IPS-18a (cell line): ENCODE results near the gene UTS2R.

Experiments
- H3K27ac ChIP-seq: one replicate; pipeline ENCODE4 v1.5.1; 2013; ENCODE audit warnings: low read length
- H3K27me3 ChIP-seq: one replicate; pipeline ENCODE4 v1.6.1; 2013; ENCODE audit warnings: mild to moderate bottlenecking, low read length; ENCODE audit not compliant: control insufficient read depth, insufficient read depth
- H3K36me3 ChIP-seq: one replicate; pipeline ENCODE4 v1.6.1; 2013; ENCODE audit warnings: low read depth, low read length; ENCODE audit not compliant: control insufficient read depth
- H3K4me1 ChIP-seq: one replicate; pipeline ENCODE4 v1.6.1; 2013; ENCODE audit warnings: low read depth, low read length; ENCODE audit not compliant: control insufficient read depth
- H3K4me3 ChIP-seq: one replicate; pipeline ENCODE4 v1.5.1; 2013; ENCODE audit warnings: low read length
- H3K9ac ChIP-seq: one replicate; pipeline ENCODE4 v1.6.1; 2013; ENCODE audit warnings: mild to moderate bottlenecking, low read length, moderate library complexity
- H3K9me3 ChIP-seq: one replicate; pipeline ENCODE4 v1.6.1; 2013; ENCODE audit warnings: low read depth, low read length; ENCODE audit not compliant: control insufficient read depth

UTS2R gene

GRCh38 chr17:82328994-82329507, 42.5 kb upstream of the UTS2R start:
- Histone ChIP-seq H3K36me3 (no peaks in the 10 kb centered on the region), H3K27me3 (peaks cover 41% of the 10 kb centered on the region), H3K9ac (no peak overlapping the region), H3K4me1 (peaks cover 15% of the 10 kb centered on the region), H3K4me3 (no peak overlapping the region), H3K9me3 (no peaks in the 10 kb centered on the region), H3K27ac (no peak overlapping the region)

- Histone ChIP-seq H3K9ac (no peak overlapping the region), H3K36me3 (no peaks in the 10 kb centered on the region), H3K4me1 (peaks cover 15% of the 10 kb centered on the region), H3K27me3 (peaks cover 48% of the 10 kb centered on the region), H3K4me3 (no peak overlapping the region), H3K9me3 (no peaks in the 10 kb centered on the region), H3K27ac (no peak overlapping the region)
Measured at GRCh38 chr17:82329683-82330321, 41.8 kb upstream of the UTS2R start.

GRCh38 chr17:82330322-82331239, 41.0 kb upstream of the UTS2R start:
- Histone ChIP-seq H3K27me3 (peaks cover 56% of the 10 kb centered on the region), H3K27ac (no peak overlapping the region), H3K9ac (no peak overlapping the region), H3K36me3 (no peaks in the 10 kb centered on the region), H3K4me1 (peaks cover 15% of the 10 kb centered on the region), H3K4me3 (no peak overlapping the region), H3K9me3 (no peaks in the 10 kb centered on the region)

- no peak overlapping the region for H3K4me3 ChIP-seq
- H3K27ac ChIP-seq = no peak overlapping the region
- peaks cover 15% of the 10 kb centered on the region for H3K4me1 ChIP-seq
- no peaks in the 10 kb centered on the region for H3K9me3 ChIP-seq
- peaks cover 64% of the 10 kb centered on the region for H3K27me3 ChIP-seq
- H3K36me3 ChIP-seq = no peaks in the 10 kb centered on the region
- H3K9ac ChIP-seq = no peak overlapping the region
Measured at GRCh38 chr17:82331345-82331939, 40.1 kb upstream of the UTS2R start.

DNA sequence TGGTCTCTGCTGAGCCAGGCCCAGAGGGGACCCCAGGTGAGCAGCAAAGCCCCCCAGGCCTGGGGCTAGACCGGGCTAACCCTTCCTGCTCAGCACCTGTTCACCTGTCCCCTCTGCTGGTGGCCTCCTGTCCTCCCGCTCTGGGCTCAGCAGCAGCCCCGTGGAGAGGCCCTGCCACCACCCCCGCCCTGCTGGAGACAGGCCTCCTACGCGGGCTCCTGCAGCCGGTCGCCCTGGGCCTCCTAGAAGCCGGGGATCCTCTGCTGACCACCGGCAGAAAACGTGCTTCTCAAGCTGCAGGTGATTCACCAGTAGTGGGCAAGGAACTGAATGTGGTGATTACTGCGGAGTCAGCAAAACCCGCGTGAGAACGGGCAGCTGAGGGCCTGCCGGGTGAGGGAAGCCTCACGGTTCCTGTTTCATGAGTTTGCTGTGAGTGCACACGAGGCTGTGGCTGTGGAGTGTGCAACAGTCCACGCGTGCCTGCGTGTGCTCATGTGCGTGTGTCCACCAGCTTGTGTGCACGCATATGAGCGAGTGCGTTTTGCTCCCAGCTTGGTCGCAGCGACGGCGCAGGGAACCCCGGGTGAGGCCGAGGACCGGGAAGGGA, 38.8 kb upstream of the UTS2R start:
- no peak overlapping the region for H3K27ac ChIP-seq

DNA sequence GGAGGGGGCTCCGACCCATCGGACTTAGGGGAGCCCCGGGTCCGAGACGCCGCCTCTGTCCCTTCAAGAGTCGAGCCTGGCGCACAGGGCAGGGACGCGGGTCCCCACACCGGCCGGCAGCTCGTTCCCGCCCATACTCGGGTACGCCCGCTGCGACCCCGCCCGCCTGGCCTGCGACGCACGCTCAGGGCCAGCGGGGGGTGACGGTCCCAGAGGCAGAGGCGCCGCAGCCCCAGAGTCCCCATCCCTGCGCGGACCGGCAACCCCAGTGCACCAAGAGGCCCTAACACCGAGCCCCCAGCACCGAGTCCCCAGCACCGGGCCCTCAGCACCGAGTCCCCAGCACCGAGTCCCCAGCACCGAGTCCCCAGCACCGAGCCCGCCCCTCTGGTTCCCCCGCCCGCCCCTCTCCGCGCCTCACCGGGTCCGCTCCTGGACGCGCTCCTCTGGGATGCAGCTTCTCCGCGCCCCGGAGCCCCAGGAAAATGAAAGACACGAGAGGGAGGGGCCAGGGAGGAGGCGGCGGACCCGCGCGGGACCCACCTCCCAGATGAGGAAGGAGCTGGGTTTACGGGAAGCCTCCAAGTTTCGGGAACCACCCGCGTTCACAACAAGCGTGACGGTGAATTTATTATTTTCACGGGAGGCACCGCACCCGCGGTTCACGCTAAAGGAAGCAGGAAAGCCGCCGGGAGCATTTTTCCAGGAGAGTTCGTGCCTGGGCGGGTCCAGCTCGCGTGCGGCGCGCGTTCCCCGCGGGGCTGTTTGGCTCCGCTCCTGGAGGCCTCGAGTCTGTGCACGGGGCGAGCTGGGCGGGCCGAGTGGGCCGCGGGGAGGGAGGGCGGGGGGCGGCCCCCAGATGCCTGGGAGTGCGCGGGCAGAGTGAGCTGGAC, 38.0 kb upstream of the UTS2R start, which contains the start of gene SECTM1:
Gene SECTM1, minus strand, starts transcription at position 488 of the 893 bp plus-strand sequence. CDS start 6,526 bp downstream, outside the sequence.
- Histone ChIP-seq H3K36me3 (no peaks in the 10 kb centered on the region), H3K27ac (no peak within 1 kb of the TSS), H3K9ac (no peak within 1 kb of the TSS), H3K4me3 (peak within 1 kb of the TSS; percentile 36), H3K4me1 (peaks cover 5% of the 10 kb centered on the region), H3K9me3 (no peaks in the 10 kb centered on the region), H3K27me3 (peaks cover 85% of the 10 kb centered on the region)

More for the DNA sequence above, 38.8 kb upstream of the UTS2R start:
- Histone ChIP-seq H3K4me3 (peak overlapping the region; percentile 36), H3K27me3 (peaks cover 78% of the 10 kb centered on the region), H3K9me3 (no peaks in the 10 kb centered on the region), H3K4me1 (peaks cover 5% of the 10 kb centered on the region), H3K36me3 (no peaks in the 10 kb centered on the region), H3K9ac (no peak overlapping the region)

GRCh38 chr17:82334204-82334621, 37.4 kb upstream of the UTS2R start:
- Histone ChIP-seq H3K4me3 (no peak overlapping the region), H3K27me3 (peaks cover 92% of the 10 kb centered on the region), H3K9ac (no peak overlapping the region), H3K36me3 (no peaks in the 10 kb centered on the region), H3K9me3 (no peaks in the 10 kb centered on the region), H3K4me1 (peaks cover 5% of the 10 kb centered on the region), H3K27ac (no peak overlapping the region)

GRCh38 chr17:82334622-82335394, 36.8 kb upstream of the UTS2R start:
- Histone ChIP-seq H3K4me3 (no peak overlapping the region), H3K4me1 (peaks cover 5% of the 10 kb centered on the region), H3K36me3 (no peaks in the 10 kb centered on the region), H3K9ac (no peak overlapping the region), H3K27me3 (peaks cover 96% of the 10 kb centered on the region), H3K27ac (no peak overlapping the region), H3K9me3 (no peaks in the 10 kb centered on the region)

GRCh38 chr17:82338858-82339633, 32.5 kb upstream of the UTS2R start:
- peaks cover 56% of the 10 kb centered on the region for H3K27me3 ChIP-seq
- no peak overlapping the region for H3K9ac ChIP-seq
- H3K36me3 ChIP-seq = no peaks in the 10 kb centered on the region
- H3K4me3 ChIP-seq = no peak overlapping the region
- no peaks in the 10 kb centered on the region for H3K4me1 ChIP-seq
- no peaks in the 10 kb centered on the region for H3K9me3 ChIP-seq
- no peak overlapping the region for H3K27ac ChIP-seq
